Prostate gland (tissue), 2 donors: ENCODE data around the gene PSMD11. TPM values are rescaled to one million over a fixed set of nuclear protein-coding genes. Genes with fewer than 3 reads are reported as not detected.

Source experiments
- DNase-seq: peaks from one replicate; pipeline ENCODE4 v3.0.0-alpha.2; 2019; ENCODE audit warnings: low spot score
- H3K27ac ChIP-seq, 2 donors: fragments of 200-600 bp; sonication (generic); 2 replicates each; pipeline ENCODE4 v1.5.1; 2017 to 2019
- H3K27me3 ChIP-seq: fragments of 200-600 bp; sonication (generic); replicated peaks from 2 replicates; pipeline ENCODE4 v1.5.1; 2019; ENCODE audit not compliant: insufficient read depth
- H3K36me3 ChIP-seq, 2 donors: fragments of 200-600 bp; sonication (generic); 1 replicate in 1 of 2; 2 replicates in 1 of 2; pipeline versions ENCODE4 v1.5.1 to v1.8.1; 2017 to 2019
- H3K4me1 ChIP-seq: fragments of 200-600 bp; sonication (generic); replicated peaks from 2 replicates; pipeline ENCODE4 v1.5.1; 2019
- H3K4me3 ChIP-seq, 2 donors: fragments of 200-600 bp; sonication (generic); 2 replicates each; pipeline ENCODE4 v1.5.1; 2017 to 2019
- H3K9me3 ChIP-seq: fragments of 200-600 bp; sonication (generic); 2 replicates; pipeline ENCODE4 v1.5.1; 2017
- CTCF ChIP-seq, 4 experiments: fragments of 200-600 bp in 2 of 4; fragments of 450-650 bp in 2 of 4; sonication (generic) in 2 of 4; IDR thresholded peaks; 1 replicate in 3 of 4; 2 replicates in 1 of 4; pipeline ENCODE4 v1.5.1; 2016 to 2019; ENCODE audit warnings: antibody characterized with exemption in 4 of 4, mild to moderate bottlenecking in 2 of 4, moderate library complexity in 2 of 4
- POLR2A ChIP-seq: fragments of 450-650 bp; IDR thresholded peaks from one replicate; pipeline ENCODE4 v1.6.1; 2016; ENCODE audit warnings: antibody characterized with exemption, mild to moderate bottlenecking
- POLR2AphosphoS5 ChIP-seq: sonication (generic); formaldehyde crosslinking; IDR thresholded peaks from one replicate; pipeline ENCODE4 v1.6.1; 2017; ENCODE audit warnings: antibody characterized with exemption
- WGBS: methylation state at CpG from one replicate; pipeline ENCODE4 v1.1.5; 2018; 5-methylcytosine and 5-hydroxymethylcytosine counted together
- intact Hi-C: fragments of 100-400 bp; cut with DNase I; formaldehyde crosslinking; loops from one replicate; pipeline ENCODE4 v1.14.2; 2022
- total RNA-seq, 2 donors: library from RNA; depleted of rRNA; stranded (reverse); fragments of >200 nt; gene quantifications; one replicate each; pipeline ENCODE4 v1.1.0, GENCODE V29; 2016

Gene PSMD11
- total RNA-seq, 2 donors from 2014 or later: 47.4 to 53.3 TPM

GRCh38 chr17:32481193-32481592 lies 36.9 kb downstream of the PSMD11 start:
- Histone ChIP-seq H3K9me3 (no peaks in the 10 kb centered on the region), H3K36me3 (peaks cover 3 to 8% of the 10 kb centered on the region in 2 donors), H3K27ac (no peak overlapping the region), H3K27me3 (no peaks in the 10 kb centered on the region), H3K4me3 (no peak overlapping the region), H3K4me1 (no peaks in the 10 kb centered on the region)
- intact Hi-C loops: no loop called here
- DNase-seq: no peak
- WGBS: 73% methylated on average over 8 of the region's 8 CpGs
- TF ChIP-seq CTCF (IDR thresholded peaks at IDR 0.05) (no peak), POLR2A (no peak), POLR2AphosphoS5 (no peak)

- Histone ChIP-seq H3K36me3 (peaks cover 3 to 8% of the 10 kb centered on the region in 2 donors), H3K4me1 (no peaks in the 10 kb centered on the region), H3K4me3 (no peak overlapping the region), H3K27me3 (no peaks in the 10 kb centered on the region), H3K9me3 (no peaks in the 10 kb centered on the region), H3K27ac (no peak overlapping the region)
- DNase-seq: no peak
- no peak for TF ChIP-seq CTCF (IDR thresholded peaks at IDR 0.05)
- no peak for TF ChIP-seq POLR2A
- no peak for TF ChIP-seq POLR2AphosphoS5
- intact Hi-C loops: no loop called here
- 55% methylated on average over 11 of the region's 11 CpGs for WGBS
Observed at GRCh38 chr17:32482568-32483320, 38.4 kb downstream of the PSMD11 start.

GRCh38 chr17:32483451-32484019 lies 39.2 kb downstream of the PSMD11 start:
- TF ChIP-seq CTCF (IDR thresholded peaks at IDR 0.05) (peak in 3 of 4 experiments; percentile 35 to 70 (median 68)), POLR2A (no peak), POLR2AphosphoS5 (peak; percentile 52)
- Histone ChIP-seq H3K4me1 (no peaks in the 10 kb centered on the region), H3K9me3 (no peaks in the 10 kb centered on the region), H3K4me3 (no peak overlapping the region), H3K27me3 (no peaks in the 10 kb centered on the region), H3K36me3 (peaks cover 3 to 8% of the 10 kb centered on the region in 2 donors), H3K27ac (peak overlapping the region; percentile 0 to 45)
- DNase-seq: peak; percentile 36
- intact Hi-C loops: no loop called here
- 16% methylated on average over 7 of the region's 7 CpGs for WGBS

GRCh38 chr17:32484041-32484461 lies 39.7 kb downstream of the PSMD11 start:
- intact Hi-C loops: no loop called here
- peaks cover 2 to 8% of the 10 kb centered on the region in 2 donors for H3K36me3 ChIP-seq
- no peak for TF ChIP-seq CTCF (IDR thresholded peaks at IDR 0.05)
- no peak for TF ChIP-seq POLR2AphosphoS5
- no peak for TF ChIP-seq POLR2A
- no peaks in the 10 kb centered on the region for H3K27me3 ChIP-seq
- WGBS: 69% methylated on average over 4 of the region's 4 CpGs
- no peak overlapping the region for H3K4me3 ChIP-seq
- no peaks in the 10 kb centered on the region for H3K4me1 ChIP-seq
- H3K27ac ChIP-seq: peak overlapping the region in 1 of 2 donors; percentile 45
- H3K9me3 ChIP-seq: no peaks in the 10 kb centered on the region
- DNase-seq: no peak

GRCh38 chr17:32484628-32485027 lies 40.3 kb downstream of the PSMD11 start:
- DNase-seq: no peak
- Histone ChIP-seq H3K36me3 (peaks cover 0 to 5% of the 10 kb centered on the region in 2 donors), H3K27ac (no peak overlapping the region), H3K9me3 (no peaks in the 10 kb centered on the region), H3K4me1 (no peaks in the 10 kb centered on the region), H3K27me3 (no peaks in the 10 kb centered on the region), H3K4me3 (no peak overlapping the region)
- 81% methylated on average over 11 of the region's 11 CpGs for WGBS
- TF ChIP-seq POLR2AphosphoS5: no peak
- TF ChIP-seq CTCF (IDR thresholded peaks at IDR 0.05): no peak
- no peak for TF ChIP-seq POLR2A
- intact Hi-C loops: loop anchor here (5.0 kb wide), 2 partner anchors 273 to 393 kb away; partner anchors contain the start of gene MYO1D
